Measurements from ENCODE around the gene LOXL3.

The LOXL3 gene

DNA sequence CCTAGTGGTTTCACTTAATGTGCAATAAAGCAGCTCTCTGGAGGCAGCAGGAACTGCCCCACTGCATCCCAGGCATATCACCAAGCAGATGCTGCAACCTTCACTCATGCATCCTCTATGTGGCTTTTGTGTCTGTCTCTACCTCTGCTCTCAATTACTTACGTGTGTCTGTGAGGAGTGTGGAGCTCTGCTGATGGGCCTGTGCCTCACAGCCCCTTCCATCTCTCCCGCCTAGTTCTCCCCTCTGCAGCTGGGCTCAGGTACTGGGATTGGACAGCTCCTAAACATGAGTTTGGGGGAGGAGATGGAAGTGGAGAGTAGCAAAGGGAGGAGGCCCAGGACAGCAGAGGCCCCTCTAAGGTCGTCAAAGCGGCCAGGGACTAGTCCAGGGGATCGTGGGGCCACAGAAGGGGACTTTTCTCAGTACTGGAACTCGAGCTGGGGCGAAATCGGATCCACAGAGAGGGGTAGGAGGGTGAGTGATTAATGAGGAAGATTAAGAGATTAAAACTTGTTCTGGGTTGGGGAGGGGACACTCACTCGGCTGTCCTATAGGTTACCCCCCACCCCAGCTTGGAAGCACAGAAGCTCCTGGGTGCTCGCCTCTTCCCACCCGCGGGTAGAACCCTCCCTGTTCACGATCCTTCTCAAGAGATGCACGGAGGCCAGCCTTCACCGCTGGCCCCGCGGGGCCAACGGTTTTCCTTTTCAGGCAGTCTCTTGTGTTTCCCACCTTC, 52.2 kb downstream of the LOXL3 start:
- H3K4me3 ChIP-seq (replicated peaks; ENCODE audit: low read depth, low read length): peak overlapping the region; percentile 62
- no peak for DNase-seq (ENCODE audit: low read depth)
- TF ChIP-seq, protein P1, sequence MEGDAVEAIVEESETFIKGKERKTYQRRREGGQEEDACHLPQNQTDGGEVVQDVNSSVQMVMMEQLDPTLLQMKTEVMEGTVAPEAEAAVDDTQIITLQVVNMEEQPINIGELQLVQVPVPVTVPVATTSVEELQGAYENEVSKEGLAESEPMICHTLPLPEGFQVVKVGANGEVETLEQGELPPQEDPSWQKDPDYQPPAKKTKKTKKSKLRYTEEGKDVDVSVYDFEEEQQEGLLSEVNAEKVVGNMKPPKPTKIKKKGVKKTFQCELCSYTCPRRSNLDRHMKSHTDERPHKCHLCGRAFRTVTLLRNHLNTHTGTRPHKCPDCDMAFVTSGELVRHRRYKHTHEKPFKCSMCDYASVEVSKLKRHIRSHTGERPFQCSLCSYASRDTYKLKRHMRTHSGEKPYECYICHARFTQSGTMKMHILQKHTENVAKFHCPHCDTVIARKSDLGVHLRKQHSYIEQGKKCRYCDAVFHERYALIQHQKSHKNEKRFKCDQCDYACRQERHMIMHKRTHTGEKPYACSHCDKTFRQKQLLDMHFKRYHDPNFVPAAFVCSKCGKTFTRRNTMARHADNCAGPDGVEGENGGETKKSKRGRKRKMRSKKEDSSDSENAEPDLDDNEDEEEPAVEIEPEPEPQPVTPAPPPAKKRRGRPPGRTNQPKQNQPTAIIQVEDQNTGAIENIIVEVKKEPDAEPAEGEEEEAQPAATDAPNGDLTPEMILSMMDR (IDR thresholded peaks at IDR 0.05; ENCODE audit: low read length, missing control alignments): no peak

DNA sequence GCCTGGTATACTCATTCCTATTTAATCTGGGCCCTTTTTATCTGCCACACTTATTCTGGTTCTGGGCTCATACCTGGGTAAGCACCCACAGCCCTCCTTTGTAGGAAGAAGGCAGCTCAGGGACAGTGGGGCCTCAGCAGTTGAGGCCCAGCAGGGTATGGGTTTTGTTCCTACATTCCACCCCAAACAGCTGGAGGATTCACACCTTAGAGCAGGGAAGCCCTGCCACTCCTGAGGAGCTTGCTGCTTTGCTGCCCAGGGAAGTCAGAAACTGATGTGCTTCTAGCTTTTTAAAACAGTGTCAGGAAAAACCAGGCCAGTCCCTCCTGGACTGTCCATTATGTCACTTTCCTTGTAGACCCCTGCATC, 53.2 kb downstream of the LOXL3 start:
- no peak overlapping the region for H3K4me3 ChIP-seq (replicated peaks; ENCODE audit: low read depth, low read length)
- DNase-seq (ENCODE audit: low read depth): no peak
- TF ChIP-seq, protein P1 (IDR thresholded peaks at IDR 0.05; ENCODE audit: low read length, missing control alignments): no peak

DNA sequence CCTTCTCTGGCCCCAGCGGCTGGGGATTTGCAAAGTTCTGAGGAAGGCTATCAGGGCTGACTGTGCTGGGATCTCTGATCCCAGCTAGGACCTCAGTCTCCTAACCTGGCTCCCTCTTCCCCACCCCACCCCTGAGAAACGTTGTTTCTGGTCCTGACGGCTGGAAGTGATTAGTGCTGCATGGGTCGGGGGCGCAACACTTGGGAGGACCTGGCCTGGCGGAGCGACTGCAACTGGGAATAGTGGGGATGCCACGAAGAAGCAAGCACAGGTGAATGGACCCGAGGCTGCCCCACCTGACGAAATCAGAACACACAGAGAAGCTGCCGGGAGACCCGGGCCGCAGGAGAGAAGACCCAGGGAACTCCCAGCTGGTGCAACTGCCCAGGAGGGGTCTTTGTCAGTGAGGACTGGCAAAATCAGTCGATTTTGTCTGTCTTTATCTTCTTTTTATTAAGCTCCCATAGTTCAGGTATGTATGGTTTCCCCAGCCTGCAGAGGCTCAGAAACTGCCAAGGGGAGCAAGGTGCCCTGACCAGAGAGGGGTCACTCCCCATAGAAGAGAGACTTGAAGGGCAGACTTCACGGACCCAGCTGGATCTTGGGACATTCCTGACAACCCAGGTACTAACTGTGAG, 53.7 kb downstream of the LOXL3 start:
- TF ChIP-seq, protein P1 (IDR thresholded peaks at IDR 0.05; ENCODE audit: low read length, missing control alignments): no peak
- no peak overlapping the region for H3K4me3 ChIP-seq (replicated peaks; ENCODE audit: low read depth, low read length)
- DNase-seq (ENCODE audit: low read depth): no peak

DNA sequence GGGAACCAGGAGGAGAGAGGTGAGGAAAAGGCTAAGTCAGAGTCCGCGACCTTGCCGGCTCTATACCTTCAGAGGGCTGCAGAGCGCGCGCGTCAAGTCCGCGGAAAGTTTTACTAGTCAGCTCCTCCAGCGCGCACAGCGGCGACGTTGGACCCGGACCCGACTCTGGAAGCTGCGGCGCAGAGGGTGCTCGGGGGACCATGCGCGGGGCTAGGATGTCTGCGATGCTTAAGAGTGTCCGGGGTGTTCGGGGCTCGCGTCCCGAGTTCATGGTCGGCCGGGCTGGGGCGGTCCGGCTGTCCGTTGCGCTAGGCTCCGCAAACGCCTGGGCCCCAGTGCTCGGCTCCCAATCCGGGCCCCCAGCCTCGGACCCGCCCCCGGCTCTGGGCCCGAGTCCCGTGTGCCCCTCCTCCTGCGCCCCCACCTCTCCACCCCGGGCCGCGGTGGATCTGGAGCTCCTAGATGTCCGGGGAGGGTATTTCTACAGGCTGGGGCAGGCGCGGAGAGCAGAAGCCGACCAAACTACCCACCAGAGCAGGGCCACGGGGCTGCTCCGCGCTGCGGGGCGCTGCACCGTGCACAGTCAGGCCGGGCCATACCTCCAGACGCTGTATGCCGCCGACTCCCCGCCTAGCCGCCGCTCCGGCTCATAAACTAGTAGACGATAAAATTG, 54.3 kb downstream of the LOXL3 start, which contains the start of gene LBX2:
Gene LBX2, minus strand, starts transcription at position 337 of the 673 bp plus-strand sequence. Its CDS starts 66 bp downstream, at position 271.
- peak within 1 kb of the TSS; percentile 40 for H3K4me3 ChIP-seq (replicated peaks; ENCODE audit: low read depth, low read length)
- TF ChIP-seq, protein P1 (IDR thresholded peaks at IDR 0.05; ENCODE audit: low read length, missing control alignments): no peak
- peak; percentile 20 for DNase-seq (ENCODE audit: low read depth)

DNA sequence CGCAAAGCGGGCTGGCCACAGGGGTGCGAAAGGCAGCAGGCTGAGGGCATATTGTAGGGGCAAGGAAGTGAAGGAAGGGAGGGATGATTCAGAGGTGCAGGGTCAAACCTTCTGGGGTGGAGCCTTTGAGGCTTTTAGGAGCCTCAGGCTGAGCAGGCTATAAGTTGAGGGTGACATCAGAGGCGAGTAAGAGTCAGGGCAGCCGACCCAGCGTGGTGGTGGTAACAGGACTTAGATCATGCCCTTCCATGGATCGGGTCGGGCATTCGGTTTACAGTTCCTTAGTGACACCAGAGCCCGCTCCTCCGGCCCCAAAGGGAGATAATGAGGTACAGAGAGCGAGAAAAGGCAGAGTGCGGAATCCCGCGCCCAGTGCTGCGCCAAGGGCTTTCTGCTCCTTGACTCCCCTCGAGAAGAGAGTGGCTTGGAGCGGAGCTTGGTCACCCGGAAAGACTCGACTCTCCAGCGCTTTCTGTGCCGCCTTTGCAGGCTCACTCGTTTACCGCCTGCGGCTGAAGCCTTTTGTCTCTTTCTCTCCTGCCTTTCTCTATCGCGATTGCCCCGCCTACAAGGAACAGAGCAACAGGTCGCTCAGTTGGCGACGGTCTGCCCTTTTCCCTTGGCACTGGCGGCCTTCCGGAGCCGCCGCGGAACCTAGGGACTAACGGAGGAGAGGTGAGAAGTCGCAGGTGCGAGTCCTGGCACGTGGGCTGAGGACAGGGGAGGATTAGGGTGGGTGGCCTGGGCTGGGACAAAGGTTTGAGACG, 55.1 kb downstream of the LOXL3 start:
- DNase-seq (ENCODE audit: low read depth): peak; percentile 23
- peak overlapping the region; percentile 40 for H3K4me3 ChIP-seq (replicated peaks; ENCODE audit: low read depth, low read length)
- TF ChIP-seq, protein P1 (IDR thresholded peaks at IDR 0.05; ENCODE audit: low read length, missing control alignments): no peak

DNA sequence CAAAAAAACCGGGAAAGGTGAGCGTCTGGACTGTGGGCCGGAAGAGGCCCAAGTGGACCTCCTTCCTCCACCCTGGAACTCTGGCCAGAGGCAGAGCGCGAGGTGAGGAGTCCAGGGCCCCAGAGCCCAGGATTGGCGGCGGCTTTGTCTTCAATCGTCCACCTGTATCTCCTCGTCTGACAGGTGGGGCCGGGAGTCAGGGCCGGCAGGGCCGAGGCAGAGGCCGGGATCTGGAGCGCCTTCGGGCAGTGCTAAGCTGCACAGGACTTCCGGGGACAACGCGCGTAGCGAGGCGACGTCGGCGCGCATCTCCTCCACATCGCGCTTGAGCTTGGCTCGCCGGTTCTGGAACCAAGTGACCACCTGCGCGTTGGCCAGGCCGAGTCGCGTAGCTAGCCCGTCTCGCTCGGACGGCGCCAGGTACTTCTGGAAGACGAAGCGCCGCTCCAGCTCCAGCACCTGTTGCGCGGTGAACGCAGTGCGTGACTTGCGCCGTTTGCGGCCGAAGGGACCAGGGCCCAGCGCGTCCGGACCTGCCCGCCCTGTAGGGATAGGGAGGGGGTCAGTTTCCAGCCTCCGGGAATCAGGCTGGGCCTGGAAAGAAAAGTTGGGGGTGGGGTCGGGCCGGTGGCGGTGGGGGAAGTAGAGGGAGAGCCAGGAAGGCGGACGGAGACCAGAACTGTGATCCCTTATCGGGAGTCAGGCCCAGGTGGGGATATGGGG, 55.8 kb downstream of the LOXL3 start:
- TF ChIP-seq, protein P1 (IDR thresholded peaks at IDR 0.05; ENCODE audit: low read length, missing control alignments): no peak
- H3K4me3 ChIP-seq (replicated peaks; ENCODE audit: low read depth, low read length): peak overlapping the region; percentile 40

More for the DNA sequence above, 55.8 kb downstream of the LOXL3 start:
- DNase-seq (ENCODE audit: low read depth): no peak

All from fibroblast of pulmonary artery (primary cell).